Measurements from ENCODE around the gene GHRHR. TPM values are rescaled to one million over a fixed set of nuclear protein-coding genes. Genes with fewer than 3 reads are reported as not detected.

The GHRHR gene
- total RNA-seq, 2 experiments from 2014 or later = not detected

- Mint-ChIP-seq H3K9me3 (no peaks in the 10 kb centered on the region), H3K27ac (no peak overlapping the region), H3K27me3 (no peaks in the 10 kb centered on the region), H3K4me3 (no peak overlapping the region), H3K4me1 (no peaks in the 10 kb centered on the region), H3K36me3 (ENCODE audit: low read depth) (no peaks in the 10 kb centered on the region)
- ChIA-PET CTCF (no interaction called here), POLR2A (no interaction called here)
- DNase-seq = no peak
These were observed 40.6 kb upstream of the GHRHR start for GRCh38 chr7:30923009-30923773.

GRCh38 chr7:30923774-30924413 lies 39.9 kb upstream of the GHRHR start:
- no peaks in the 10 kb centered on the region for H3K36me3 Mint-ChIP-seq (ENCODE audit: low read depth)
- ChIA-PET CTCF (interaction anchor here (1.4 kb wide), 1 partner anchor 15 kb away, joined by 7 read pairs; no protein-coding TSS in a partner anchor), POLR2A (no interaction called here)
- no peaks in the 10 kb centered on the region for H3K27me3 Mint-ChIP-seq
- H3K27ac Mint-ChIP-seq = no peak overlapping the region
- H3K4me1 Mint-ChIP-seq = no peaks in the 10 kb centered on the region
- DNase-seq = peak; percentile 9
- H3K9me3 Mint-ChIP-seq = no peaks in the 10 kb centered on the region
- no peak overlapping the region for H3K4me3 Mint-ChIP-seq

GRCh38 chr7:30924624-30925023 lies 39.1 kb upstream of the GHRHR start:
- Mint-ChIP-seq H3K9me3 (no peaks in the 10 kb centered on the region), H3K27me3 (no peaks in the 10 kb centered on the region), H3K4me1 (no peaks in the 10 kb centered on the region), H3K36me3 (ENCODE audit: low read depth) (no peaks in the 10 kb centered on the region), H3K4me3 (no peak overlapping the region), H3K27ac (no peak overlapping the region)
- ChIA-PET CTCF (interaction anchor here (1.4 kb wide), 1 partner anchor 14 kb away, joined by 7 read pairs; no protein-coding TSS in a partner anchor), POLR2A (no interaction called here)
- DNase-seq = peak; percentile 8

- Mint-ChIP-seq H3K27ac (no peak overlapping the region), H3K27me3 (no peaks in the 10 kb centered on the region), H3K4me1 (no peaks in the 10 kb centered on the region), H3K9me3 (no peaks in the 10 kb centered on the region), H3K4me3 (no peak overlapping the region), H3K36me3 (ENCODE audit: low read depth) (no peaks in the 10 kb centered on the region)
- ChIA-PET POLR2A (no interaction called here), CTCF (interaction anchor here (1.4 kb wide), 1 partner anchor 14 kb away, joined by 7 read pairs; no protein-coding TSS in a partner anchor)
- DNase-seq = peak; percentile 9
These were observed 38.6 kb upstream of the GHRHR start for GRCh38 chr7:30925117-30925516.

- POLR2A ChIA-PET = no interaction called here
These were observed 37.8 kb upstream of the GHRHR start for GRCh38 chr7:30925913-30926312.

GRCh38 chr7:30926313-30926712 lies 37.4 kb upstream of the GHRHR start:
- Mint-ChIP-seq H3K27me3 (no peaks in the 10 kb centered on the region), H3K36me3 (ENCODE audit: low read depth) (no peaks in the 10 kb centered on the region), H3K4me1 (no peaks in the 10 kb centered on the region), H3K4me3 (no peak overlapping the region), H3K27ac (no peak overlapping the region), H3K9me3 (no peaks in the 10 kb centered on the region)
- ChIA-PET POLR2A (no interaction called here), CTCF (no interaction called here)
- peak; percentile 8 for DNase-seq

More at GRCh38 chr7:30925913-30926312, 37.8 kb upstream of the GHRHR start:
- H3K4me3 Mint-ChIP-seq = no peak overlapping the region
- no peak overlapping the region for H3K27ac Mint-ChIP-seq
- no peaks in the 10 kb centered on the region for H3K27me3 Mint-ChIP-seq
- H3K9me3 Mint-ChIP-seq = no peaks in the 10 kb centered on the region
- CTCF ChIA-PET = no interaction called here
- no peak for DNase-seq
- H3K36me3 Mint-ChIP-seq (ENCODE audit: low read depth) = no peaks in the 10 kb centered on the region
- no peaks in the 10 kb centered on the region for H3K4me1 Mint-ChIP-seq

GRCh38 chr7:30927040-30927439 lies 36.7 kb upstream of the GHRHR start:
- Mint-ChIP-seq H3K4me3 (no peak overlapping the region), H3K27me3 (no peaks in the 10 kb centered on the region), H3K27ac (no peak overlapping the region), H3K36me3 (ENCODE audit: low read depth) (no peaks in the 10 kb centered on the region), H3K4me1 (no peaks in the 10 kb centered on the region), H3K9me3 (no peaks in the 10 kb centered on the region)
- ChIA-PET CTCF (no interaction called here), POLR2A (no interaction called here)
- peak; percentile 9 for DNase-seq

GRCh38 chr7:30927559-30927958 lies 36.2 kb upstream of the GHRHR start:
- Mint-ChIP-seq H3K36me3 (ENCODE audit: low read depth) (no peaks in the 10 kb centered on the region), H3K9me3 (no peaks in the 10 kb centered on the region), H3K4me3 (no peak overlapping the region), H3K27me3 (no peaks in the 10 kb centered on the region), H3K4me1 (no peaks in the 10 kb centered on the region), H3K27ac (no peak overlapping the region)
- ChIA-PET CTCF (interaction anchor here (1.6 kb wide), 1 partner anchor 11 kb away, joined by 6 read pairs; no protein-coding TSS in a partner anchor), POLR2A (no interaction called here)
- DNase-seq = no peak

GRCh38 chr7:30928254-30928872 lies 35.4 kb upstream of the GHRHR start:
- H3K4me1 Mint-ChIP-seq = no peaks in the 10 kb centered on the region
- ChIA-PET CTCF (interaction anchor here (1.6 kb wide), 1 partner anchor 11 kb away, joined by 6 read pairs; no protein-coding TSS in a partner anchor), POLR2A (no interaction called here)
- H3K36me3 Mint-ChIP-seq (ENCODE audit: low read depth) = no peaks in the 10 kb centered on the region
- no peak overlapping the region for H3K27ac Mint-ChIP-seq
- no peak overlapping the region for H3K4me3 Mint-ChIP-seq
- no peak for DNase-seq
- H3K9me3 Mint-ChIP-seq = no peaks in the 10 kb centered on the region
- H3K27me3 Mint-ChIP-seq = no peaks in the 10 kb centered on the region

- no peak overlapping the region for H3K4me3 Mint-ChIP-seq
- DNase-seq = no peak
- H3K27ac Mint-ChIP-seq = no peak overlapping the region
- ChIA-PET POLR2A (no interaction called here), CTCF (interaction anchor here (1.6 kb wide), 1 partner anchor 9 kb away, joined by 10 read pairs; no protein-coding TSS in a partner anchor)
- no peaks in the 10 kb centered on the region for H3K4me1 Mint-ChIP-seq
- no peaks in the 10 kb centered on the region for H3K36me3 Mint-ChIP-seq (ENCODE audit: low read depth)
- no peaks in the 10 kb centered on the region for H3K9me3 Mint-ChIP-seq
- no peaks in the 10 kb centered on the region for H3K27me3 Mint-ChIP-seq
These were observed 34.1 kb upstream of the GHRHR start for GRCh38 chr7:30929686-30930085.

GRCh38 chr7:30930621-30931020 lies 33.1 kb upstream of the GHRHR start:
- CTCF ChIA-PET = interaction anchor here (1.6 kb wide), 1 partner anchor 8 kb away, joined by 10 read pairs; no protein-coding TSS in a partner anchor
- no peak overlapping the region for H3K27ac Mint-ChIP-seq
- DNase-seq = no peak
- POLR2A ChIA-PET = no interaction called here
- no peak overlapping the region for H3K4me3 Mint-ChIP-seq
- no peaks in the 10 kb centered on the region for H3K9me3 Mint-ChIP-seq
- no peaks in the 10 kb centered on the region for H3K27me3 Mint-ChIP-seq
- H3K36me3 Mint-ChIP-seq (ENCODE audit: low read depth) = no peaks in the 10 kb centered on the region
- no peaks in the 10 kb centered on the region for H3K4me1 Mint-ChIP-seq

GRCh38 chr7:30931161-30931928 lies 32.4 kb upstream of the GHRHR start:
- Mint-ChIP-seq H3K36me3 (ENCODE audit: low read depth) (no peaks in the 10 kb centered on the region), H3K27ac (no peak overlapping the region), H3K4me1 (no peaks in the 10 kb centered on the region), H3K9me3 (no peaks in the 10 kb centered on the region), H3K27me3 (no peaks in the 10 kb centered on the region), H3K4me3 (no peak overlapping the region)
- no peak for DNase-seq
- ChIA-PET CTCF (interaction anchor here (1.6 kb wide), 1 partner anchor 8 kb away, joined by 10 read pairs; no protein-coding TSS in a partner anchor), POLR2A (no interaction called here)
